Measurements from ENCODE around the gene INPP5A.

- TF ChIP-seq, protein P1, sequence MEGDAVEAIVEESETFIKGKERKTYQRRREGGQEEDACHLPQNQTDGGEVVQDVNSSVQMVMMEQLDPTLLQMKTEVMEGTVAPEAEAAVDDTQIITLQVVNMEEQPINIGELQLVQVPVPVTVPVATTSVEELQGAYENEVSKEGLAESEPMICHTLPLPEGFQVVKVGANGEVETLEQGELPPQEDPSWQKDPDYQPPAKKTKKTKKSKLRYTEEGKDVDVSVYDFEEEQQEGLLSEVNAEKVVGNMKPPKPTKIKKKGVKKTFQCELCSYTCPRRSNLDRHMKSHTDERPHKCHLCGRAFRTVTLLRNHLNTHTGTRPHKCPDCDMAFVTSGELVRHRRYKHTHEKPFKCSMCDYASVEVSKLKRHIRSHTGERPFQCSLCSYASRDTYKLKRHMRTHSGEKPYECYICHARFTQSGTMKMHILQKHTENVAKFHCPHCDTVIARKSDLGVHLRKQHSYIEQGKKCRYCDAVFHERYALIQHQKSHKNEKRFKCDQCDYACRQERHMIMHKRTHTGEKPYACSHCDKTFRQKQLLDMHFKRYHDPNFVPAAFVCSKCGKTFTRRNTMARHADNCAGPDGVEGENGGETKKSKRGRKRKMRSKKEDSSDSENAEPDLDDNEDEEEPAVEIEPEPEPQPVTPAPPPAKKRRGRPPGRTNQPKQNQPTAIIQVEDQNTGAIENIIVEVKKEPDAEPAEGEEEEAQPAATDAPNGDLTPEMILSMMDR (IDR thresholded peaks at IDR 0.05), result no peak
- TF ChIP-seq POLR2A (IDR thresholded peaks at IDR 0.05), result no peak
- TF ChIP-seq POLR2AphosphoS5 (IDR thresholded peaks at IDR 0.05), result no peak
- no peak for TF ChIP-seq EP300 (IDR thresholded peaks at IDR 0.05)
These were observed 170.9 kb downstream of the INPP5A start for GRCh38 chr10:132708441-132708840.

All from upper lobe of left lung (tissue), 4 donors.